ENCODE measurements around the gene FGF14.

FGF14 gene

GRCh38 chr13:102392481-102393209, 9.2 kb downstream of the FGF14 start:
- Histone ChIP-seq H3K4me1 (ENCODE audit: insufficient read depth, poor library complexity, severe bottlenecking) (no peaks in the 10 kb centered on the region), H3K9me3 (ENCODE audit: severe bottlenecking) (no peaks in the 10 kb centered on the region), H3K27me3 (ENCODE audit: insufficient read depth, poor library complexity, severe bottlenecking) (no peaks in the 10 kb centered on the region), H3K36me3 (ENCODE audit: low read depth) (no peaks in the 10 kb centered on the region), H3K4me3 (ENCODE audit: severe bottlenecking) (no peak overlapping the region), H3K27ac (ENCODE audit: poor library complexity, severe bottlenecking) (no peak overlapping the region)
- ATAC-seq (ENCODE audit: low read depth) (no peak), DNase-seq (ENCODE audit: low spot score) (no peak)
- TF ChIP-seq, protein P1, sequence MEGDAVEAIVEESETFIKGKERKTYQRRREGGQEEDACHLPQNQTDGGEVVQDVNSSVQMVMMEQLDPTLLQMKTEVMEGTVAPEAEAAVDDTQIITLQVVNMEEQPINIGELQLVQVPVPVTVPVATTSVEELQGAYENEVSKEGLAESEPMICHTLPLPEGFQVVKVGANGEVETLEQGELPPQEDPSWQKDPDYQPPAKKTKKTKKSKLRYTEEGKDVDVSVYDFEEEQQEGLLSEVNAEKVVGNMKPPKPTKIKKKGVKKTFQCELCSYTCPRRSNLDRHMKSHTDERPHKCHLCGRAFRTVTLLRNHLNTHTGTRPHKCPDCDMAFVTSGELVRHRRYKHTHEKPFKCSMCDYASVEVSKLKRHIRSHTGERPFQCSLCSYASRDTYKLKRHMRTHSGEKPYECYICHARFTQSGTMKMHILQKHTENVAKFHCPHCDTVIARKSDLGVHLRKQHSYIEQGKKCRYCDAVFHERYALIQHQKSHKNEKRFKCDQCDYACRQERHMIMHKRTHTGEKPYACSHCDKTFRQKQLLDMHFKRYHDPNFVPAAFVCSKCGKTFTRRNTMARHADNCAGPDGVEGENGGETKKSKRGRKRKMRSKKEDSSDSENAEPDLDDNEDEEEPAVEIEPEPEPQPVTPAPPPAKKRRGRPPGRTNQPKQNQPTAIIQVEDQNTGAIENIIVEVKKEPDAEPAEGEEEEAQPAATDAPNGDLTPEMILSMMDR (IDR thresholded peaks at IDR 0.05; ENCODE audit: poor library complexity, severe bottlenecking) = no peak

GRCh38 chr13:102386461-102386860, 15.4 kb downstream of the FGF14 start:
- no peak for ATAC-seq (ENCODE audit: low read depth)
- Histone ChIP-seq H3K9me3 (ENCODE audit: severe bottlenecking) (no peaks in the 10 kb centered on the region), H3K36me3 (ENCODE audit: low read depth) (no peaks in the 10 kb centered on the region), H3K27ac (ENCODE audit: poor library complexity, severe bottlenecking) (no peak overlapping the region), H3K27me3 (ENCODE audit: insufficient read depth, poor library complexity, severe bottlenecking) (no peaks in the 10 kb centered on the region), H3K4me3 (ENCODE audit: severe bottlenecking) (no peak overlapping the region), H3K4me1 (ENCODE audit: insufficient read depth, poor library complexity, severe bottlenecking) (no peaks in the 10 kb centered on the region)
- TF ChIP-seq, protein P1 (IDR thresholded peaks at IDR 0.05; ENCODE audit: poor library complexity, severe bottlenecking) = no peak
- no peak for DNase-seq (ENCODE audit: low spot score)

DNA sequence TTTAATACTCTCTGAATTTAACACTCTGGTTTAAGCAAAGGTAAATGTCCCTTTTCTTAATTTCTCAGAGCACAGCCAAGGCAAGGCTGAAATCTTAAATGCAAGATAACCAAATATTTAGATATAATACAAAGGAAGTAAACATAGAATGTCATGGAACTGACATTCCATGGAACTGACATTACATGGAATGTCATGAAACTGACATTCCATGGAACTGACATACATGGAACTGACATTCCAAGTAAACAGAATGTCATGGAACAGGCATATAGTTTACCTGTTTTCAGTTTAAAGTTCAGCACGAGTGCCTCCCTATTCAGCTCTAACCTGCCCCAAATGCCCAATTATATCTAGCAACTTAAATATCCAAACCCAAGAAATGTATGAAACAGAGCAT, 21.8 kb downstream of the FGF14 start:
- no peak for DNase-seq (ENCODE audit: low spot score)
- no peaks in the 10 kb centered on the region for H3K27me3 ChIP-seq (ENCODE audit: insufficient read depth, poor library complexity, severe bottlenecking)

GRCh38 chr13:102376318-102376717, 25.5 kb downstream of the FGF14 start:
- TF ChIP-seq, protein P1 (IDR thresholded peaks at IDR 0.05; ENCODE audit: poor library complexity, severe bottlenecking) = no peak
- DNase-seq (ENCODE audit: low spot score) = no peak

More for the DNA sequence above, 21.8 kb downstream of the FGF14 start:
- ATAC-seq (ENCODE audit: low read depth) = no peak
- Histone ChIP-seq H3K4me1 (ENCODE audit: insufficient read depth, poor library complexity, severe bottlenecking) (no peaks in the 10 kb centered on the region), H3K9me3 (ENCODE audit: severe bottlenecking) (no peaks in the 10 kb centered on the region), H3K36me3 (ENCODE audit: low read depth) (no peaks in the 10 kb centered on the region), H3K4me3 (ENCODE audit: severe bottlenecking) (no peak overlapping the region), H3K27ac (ENCODE audit: poor library complexity, severe bottlenecking) (no peak overlapping the region)
- TF ChIP-seq, protein P1 (IDR thresholded peaks at IDR 0.05; ENCODE audit: poor library complexity, severe bottlenecking) = no peak

DNA sequence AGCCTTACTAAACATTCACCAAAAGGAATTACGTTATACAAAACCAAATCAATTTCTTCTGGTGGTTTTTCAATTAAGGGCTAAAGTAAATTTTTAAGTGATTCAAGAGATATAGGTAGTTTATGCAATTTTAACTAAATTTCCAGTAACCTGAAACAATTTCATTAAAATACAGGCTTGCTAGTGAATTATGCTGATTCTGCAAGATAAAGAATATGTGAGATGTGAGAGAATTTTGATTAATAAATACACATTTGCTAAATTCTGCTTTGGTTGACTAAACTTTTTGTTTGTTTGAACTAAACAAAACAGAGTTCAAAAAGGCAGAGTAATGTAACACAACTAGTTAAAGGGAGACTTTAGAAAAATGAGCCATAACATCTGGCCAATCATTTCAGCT, 27.1 kb downstream of the FGF14 start:
- H3K4me1 ChIP-seq (ENCODE audit: insufficient read depth, poor library complexity, severe bottlenecking) = no peaks in the 10 kb centered on the region
- H3K27me3 ChIP-seq (ENCODE audit: insufficient read depth, poor library complexity, severe bottlenecking) = no peaks in the 10 kb centered on the region
- H3K9me3 ChIP-seq (ENCODE audit: severe bottlenecking) = no peaks in the 10 kb centered on the region
- TF ChIP-seq, protein P1 (IDR thresholded peaks at IDR 0.05; ENCODE audit: poor library complexity, severe bottlenecking) = no peak
- DNase-seq (ENCODE audit: low spot score) (no peak), ATAC-seq (ENCODE audit: low read depth) (no peak)
- no peak overlapping the region for H3K27ac ChIP-seq (ENCODE audit: poor library complexity, severe bottlenecking)
- H3K36me3 ChIP-seq (ENCODE audit: low read depth) = no peaks in the 10 kb centered on the region
- H3K4me3 ChIP-seq (ENCODE audit: severe bottlenecking) = no peak overlapping the region

More at GRCh38 chr13:102376318-102376717, 25.5 kb downstream of the FGF14 start:
- Histone ChIP-seq H3K36me3 (ENCODE audit: low read depth) (no peaks in the 10 kb centered on the region), H3K27ac (ENCODE audit: poor library complexity, severe bottlenecking) (no peak overlapping the region), H3K9me3 (ENCODE audit: severe bottlenecking) (no peaks in the 10 kb centered on the region), H3K4me3 (ENCODE audit: severe bottlenecking) (no peak overlapping the region), H3K27me3 (ENCODE audit: insufficient read depth, poor library complexity, severe bottlenecking) (no peaks in the 10 kb centered on the region), H3K4me1 (ENCODE audit: insufficient read depth, poor library complexity, severe bottlenecking) (no peaks in the 10 kb centered on the region)
- no peak for ATAC-seq (ENCODE audit: low read depth)
